Memory B cell (primary cell): ENCODE measurements around the gene MCF2L2.

Experiments used
- ATAC-seq: fragments of 150-1000 bp; cut with Tn5 transposase; 2 replicates; pipeline ENCODE4 v1.10.0; 2021; ENCODE audit warnings: low read depth, mild to moderate bottlenecking, moderate library complexity
- DNase-seq, 2 donors: peaks; one replicate each; pipeline ENCODE4 v3.0.0; 2022; ENCODE audit warnings: low spot score in 2 of 2
- H3K27ac Mint-ChIP-seq: one replicate; pipeline ENCODE4 v1.8.0; 2022; ENCODE audit warnings: mild to moderate bottlenecking, moderate library complexity, mixed read lengths
- H3K27me3 Mint-ChIP-seq: one replicate; pipeline ENCODE4 v1.8.0; 2022; ENCODE audit warnings: mixed read lengths
- H3K36me3 Mint-ChIP-seq: one replicate; pipeline ENCODE4 v1.8.0; 2022; ENCODE audit warnings: mild to moderate bottlenecking, mixed read lengths
- H3K4me1 Mint-ChIP-seq: one replicate; pipeline ENCODE4 v1.8.0; 2022; ENCODE audit warnings: mixed read lengths
- H3K4me3 Mint-ChIP-seq: one replicate; pipeline ENCODE4 v1.8.0; 2022; ENCODE audit warnings: mild to moderate bottlenecking, moderate library complexity, mixed read lengths
- H3K9me3 Mint-ChIP-seq: one replicate; pipeline ENCODE4 v1.8.0; 2022; ENCODE audit warnings: mixed read lengths

Gene MCF2L2

DNA sequence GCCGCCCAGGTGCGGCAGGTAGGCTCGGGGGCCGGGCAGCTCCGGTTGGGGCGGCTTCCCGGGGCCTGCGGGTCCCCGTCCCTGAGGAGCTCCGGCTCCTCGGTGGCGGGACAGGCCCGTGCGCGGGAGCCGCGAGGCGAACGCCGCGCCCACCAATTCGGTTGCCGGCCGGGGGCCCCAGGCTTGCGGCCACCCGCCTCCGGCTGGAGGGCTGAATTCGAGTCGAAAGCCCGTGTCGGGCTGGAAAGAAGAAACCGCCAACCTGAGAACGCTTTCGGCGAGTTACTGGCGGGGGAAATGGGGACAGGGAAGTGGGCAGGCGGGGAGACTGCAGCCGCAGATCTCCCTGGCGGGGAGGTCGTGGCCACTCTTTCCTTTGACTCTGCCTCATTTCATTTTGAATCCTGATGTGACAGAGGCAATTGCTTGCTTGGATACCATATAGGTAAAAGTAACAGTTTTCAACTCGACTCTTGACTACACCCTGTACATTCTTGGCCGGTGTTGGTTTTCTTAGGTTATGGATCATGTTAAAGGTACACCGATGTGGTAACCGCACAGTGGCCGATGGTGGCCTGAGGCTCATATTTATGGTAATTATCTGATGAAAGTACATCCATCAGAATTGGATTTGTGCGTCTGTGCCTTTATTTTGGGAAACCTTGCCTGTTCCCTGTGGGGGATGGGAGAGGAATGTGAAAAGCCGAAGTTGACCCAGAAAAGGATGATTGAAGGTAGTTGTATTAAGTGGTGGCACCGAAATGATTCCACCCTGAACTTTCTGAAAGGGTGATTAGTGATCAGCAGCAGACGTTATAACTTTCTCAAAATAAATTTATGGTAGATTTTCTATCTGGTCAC lies 173.7 kb downstream of the MCF2L2 start:
- peaks cover 6% of the 10 kb centered on the region for H3K4me1 Mint-ChIP-seq
- DNase-seq, result peak in 1 of 2 donors; percentile 38

GRCh38 chr3:183253528-183254486 lies 174.6 kb downstream of the MCF2L2 start:
- ATAC-seq, result peak; percentile 43
- peaks cover 3% of the 10 kb centered on the region for H3K36me3 Mint-ChIP-seq
- no peak overlapping the region for H3K27ac Mint-ChIP-seq
- H3K4me1 Mint-ChIP-seq, result peaks cover 5% of the 10 kb centered on the region
- DNase-seq, result peak; percentile 7 to 39
- no peaks in the 10 kb centered on the region for H3K9me3 Mint-ChIP-seq
- H3K27me3 Mint-ChIP-seq, result peaks cover 34% of the 10 kb centered on the region
- H3K4me3 Mint-ChIP-seq, result peak overlapping the region; percentile 74

More for the DNA sequence above, 173.7 kb downstream of the MCF2L2 start:
- Mint-ChIP-seq H3K27ac (no peak overlapping the region), H3K27me3 (peaks cover 29% of the 10 kb centered on the region), H3K4me3 (peak overlapping the region; percentile 52), H3K9me3 (no peaks in the 10 kb centered on the region), H3K36me3 (peaks cover 3% of the 10 kb centered on the region)
- peak; percentile 22 for ATAC-seq

DNA sequence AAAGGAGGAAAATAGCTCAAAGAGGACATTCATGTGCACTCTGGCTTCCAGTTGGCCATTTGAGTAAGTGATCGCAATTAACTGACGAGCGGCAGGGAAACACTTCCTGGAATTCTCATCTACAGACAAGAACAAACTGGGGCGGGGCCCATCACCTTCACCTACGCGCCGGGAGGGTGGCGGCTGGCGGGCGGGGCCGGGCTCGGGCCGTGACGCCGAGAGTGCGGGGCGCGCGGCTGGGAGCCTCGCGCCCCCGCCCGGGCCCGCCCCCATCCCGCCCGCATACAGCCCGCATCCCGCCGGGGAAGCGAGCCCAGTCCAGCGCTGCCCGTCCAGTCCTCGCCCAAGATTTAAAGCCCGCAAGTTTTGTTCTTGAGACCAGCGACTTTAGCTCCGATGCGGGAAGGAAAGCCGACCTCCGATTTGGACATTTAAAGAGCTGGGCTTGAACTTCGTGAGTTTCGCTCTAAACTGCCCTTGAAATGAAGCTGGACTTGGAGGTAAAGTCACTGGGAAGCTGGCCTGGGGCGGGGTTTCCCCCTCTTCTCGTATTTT lies 175.4 kb downstream of the MCF2L2 start, which contains the start of gene B3GNT5:
B3GNT5 (plus strand) TSS at position 281 of the 555 bp plus-strand sequence. CDS start 16,546 bp downstream, outside the sequence.
- peak; percentile 46 for ATAC-seq
- H3K27ac Mint-ChIP-seq, result no peak within 1 kb of the TSS
- H3K4me3 Mint-ChIP-seq, result peak within 1 kb of the TSS; percentile 74
- H3K4me1 Mint-ChIP-seq, result peaks cover 5% of the 10 kb centered on the region
- peaks cover 31% of the 10 kb centered on the region for H3K27me3 Mint-ChIP-seq
- H3K9me3 Mint-ChIP-seq, result no peaks in the 10 kb centered on the region
- no peaks in the 10 kb centered on the region for H3K36me3 Mint-ChIP-seq
- DNase-seq, result no peak

- Mint-ChIP-seq H3K4me3 (peak overlapping the region; percentile 46), H3K9me3 (no peaks in the 10 kb centered on the region), H3K36me3 (no peaks in the 10 kb centered on the region), H3K4me1 (peaks cover 5% of the 10 kb centered on the region), H3K27ac (no peak overlapping the region), H3K27me3 (peaks cover 28% of the 10 kb centered on the region)
- ATAC-seq (no peak), DNase-seq (no peak)
Measured at GRCh38 chr3:183252118-183252782, 176.2 kb downstream of the MCF2L2 start.

- Mint-ChIP-seq H3K36me3 (no peaks in the 10 kb centered on the region), H3K9me3 (no peaks in the 10 kb centered on the region), H3K27ac (no peak overlapping the region), H3K4me1 (peaks cover 5% of the 10 kb centered on the region), H3K27me3 (peaks cover 21% of the 10 kb centered on the region), H3K4me3 (no peak overlapping the region)
- DNase-seq, result no peak
- no peak for ATAC-seq
Measured at GRCh38 chr3:183249006-183249718, 179.3 kb downstream of the MCF2L2 start.

DNA sequence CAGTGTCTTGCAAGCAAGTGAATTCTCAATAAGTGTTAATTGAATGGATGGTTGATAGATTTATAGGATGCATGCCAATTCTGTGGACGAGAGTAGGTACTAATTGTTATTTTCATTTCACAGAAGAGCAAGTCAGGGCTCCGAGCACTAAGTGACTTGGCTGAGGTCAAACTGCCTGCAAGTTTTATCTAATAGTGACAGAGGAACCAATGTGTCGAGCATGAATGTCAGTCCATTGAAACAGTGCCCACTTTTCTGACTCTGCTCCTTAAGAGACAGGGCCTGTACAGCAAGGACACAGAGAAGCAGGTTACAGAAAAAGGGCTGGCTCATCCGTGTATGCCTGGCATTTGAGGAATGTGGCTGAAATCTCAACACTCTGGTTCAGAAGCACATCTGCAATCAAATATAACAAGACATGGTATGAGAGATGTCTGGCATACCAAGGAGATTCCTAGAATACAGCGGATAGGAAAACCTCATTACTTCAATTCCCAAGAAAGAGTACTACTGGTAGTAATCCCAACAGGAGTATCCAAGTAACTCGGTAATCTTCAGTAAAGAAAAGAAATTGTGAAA lies 181.3 kb downstream of the MCF2L2 start:
- Mint-ChIP-seq H3K4me3 (no peak overlapping the region), H3K36me3 (no peaks in the 10 kb centered on the region), H3K4me1 (peaks cover 2% of the 10 kb centered on the region), H3K9me3 (peaks cover 1% of the 10 kb centered on the region), H3K27me3 (peaks cover 19% of the 10 kb centered on the region), H3K27ac (no peak overlapping the region)
- no peak for ATAC-seq
- no peak for DNase-seq

DNA sequence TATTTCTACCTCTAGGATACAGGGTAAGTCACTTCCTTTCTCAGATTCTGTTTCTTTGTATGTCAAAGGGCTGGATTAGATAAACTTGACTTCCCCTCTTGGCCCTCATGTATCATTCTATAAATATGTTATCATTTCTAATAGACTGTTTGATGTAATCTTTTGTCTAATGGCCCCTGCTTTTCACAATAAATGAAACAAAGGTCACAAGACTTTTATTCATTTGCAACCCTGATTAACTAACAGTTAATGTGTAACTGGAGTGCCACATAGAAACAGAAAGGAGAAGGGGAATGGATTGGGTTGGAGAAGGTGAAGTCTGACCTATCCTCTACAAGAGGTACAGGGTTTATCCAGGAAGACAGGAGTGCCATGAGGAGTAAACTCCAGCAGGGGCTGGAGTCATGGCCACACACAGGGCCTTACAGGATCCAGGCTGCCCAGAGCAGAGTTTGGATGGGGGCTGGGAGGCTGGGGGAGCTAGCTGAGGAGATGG lies 183.4 kb downstream of the MCF2L2 start:
- Mint-ChIP-seq H3K4me3 (no peak overlapping the region), H3K9me3 (peaks cover 11% of the 10 kb centered on the region), H3K4me1 (peaks cover 2% of the 10 kb centered on the region), H3K36me3 (peaks cover 8% of the 10 kb centered on the region), H3K27me3 (peaks cover 20% of the 10 kb centered on the region), H3K27ac (no peak overlapping the region)
- ATAC-seq, result no peak
- no peak for DNase-seq

DNA sequence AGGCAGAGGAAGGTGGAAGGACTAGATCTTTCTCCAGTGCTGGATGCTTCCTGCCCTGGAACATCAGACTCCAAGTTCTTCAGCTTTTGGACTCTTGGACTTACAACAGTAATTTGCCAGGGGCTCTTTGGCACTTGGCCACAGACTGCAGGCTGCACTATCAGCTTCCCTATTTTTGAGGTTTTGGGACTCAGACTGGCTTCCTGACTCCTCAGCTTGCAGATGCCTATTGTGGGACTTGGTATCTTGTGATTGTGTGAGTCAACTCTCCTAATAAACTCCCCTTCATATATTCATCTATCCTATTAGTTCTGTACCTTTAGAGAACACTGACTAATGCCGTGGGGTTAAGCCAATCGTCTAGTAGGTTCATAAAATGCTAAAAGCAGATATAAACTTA lies 184.2 kb downstream of the MCF2L2 start:
- Mint-ChIP-seq H3K9me3 (peaks cover 11% of the 10 kb centered on the region), H3K27ac (no peak overlapping the region), H3K27me3 (peaks cover 22% of the 10 kb centered on the region), H3K36me3 (peaks cover 10% of the 10 kb centered on the region), H3K4me3 (no peak overlapping the region), H3K4me1 (peaks cover 2% of the 10 kb centered on the region)
- DNase-seq (no peak), ATAC-seq (no peak)

DNA sequence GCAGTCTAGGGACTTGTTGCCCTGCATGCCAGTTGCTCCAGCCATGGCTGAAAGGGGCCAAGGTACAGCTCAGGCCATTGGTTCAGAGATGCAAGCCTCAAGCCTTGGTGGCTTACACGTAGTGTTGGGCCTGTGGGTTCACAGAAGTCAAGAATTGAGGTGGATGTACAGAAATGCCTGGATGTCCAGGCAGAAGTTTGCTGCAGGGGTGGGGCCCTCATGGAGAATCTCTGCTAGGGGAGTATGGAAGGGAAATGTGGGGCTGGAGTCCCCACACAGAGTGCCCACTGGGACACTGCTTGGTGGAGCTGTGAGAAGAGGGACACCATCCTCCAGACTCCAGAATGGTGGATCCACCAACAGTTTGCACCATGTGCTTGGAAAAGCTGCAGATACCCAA lies 186.0 kb downstream of the MCF2L2 start:
- no peak for ATAC-seq
- Mint-ChIP-seq H3K27me3 (peaks cover 17% of the 10 kb centered on the region), H3K4me3 (no peak overlapping the region), H3K27ac (no peak overlapping the region), H3K9me3 (peaks cover 11% of the 10 kb centered on the region), H3K4me1 (no peaks in the 10 kb centered on the region), H3K36me3 (peaks cover 10% of the 10 kb centered on the region)
- no peak for DNase-seq

GRCh38 chr3:183239046-183239445 lies 189.4 kb downstream of the MCF2L2 start:
- DNase-seq (no peak), ATAC-seq (no peak)
- Mint-ChIP-seq H3K4me3 (no peak overlapping the region), H3K27ac (no peak overlapping the region), H3K9me3 (peaks cover 11% of the 10 kb centered on the region), H3K27me3 (peaks cover 11% of the 10 kb centered on the region), H3K36me3 (peaks cover 10% of the 10 kb centered on the region), H3K4me1 (no peaks in the 10 kb centered on the region)

- ATAC-seq (no peak), DNase-seq (no peak)
- Mint-ChIP-seq H3K4me1 (no peaks in the 10 kb centered on the region), H3K9me3 (no peaks in the 10 kb centered on the region), H3K27ac (no peak overlapping the region), H3K4me3 (no peak overlapping the region), H3K36me3 (no peaks in the 10 kb centered on the region), H3K27me3 (peaks cover 2% of the 10 kb centered on the region)
Measured at GRCh38 chr3:183233966-183234365, 194.5 kb downstream of the MCF2L2 start.

GRCh38 chr3:183230826-183231225 lies 197.6 kb downstream of the MCF2L2 start:
- H3K27ac Mint-ChIP-seq, result no peak overlapping the region
- ATAC-seq (no peak), DNase-seq (no peak)
- no peaks in the 10 kb centered on the region for H3K9me3 Mint-ChIP-seq
- no peak overlapping the region for H3K4me3 Mint-ChIP-seq
- H3K36me3 Mint-ChIP-seq, result no peaks in the 10 kb centered on the region
- no peaks in the 10 kb centered on the region for H3K4me1 Mint-ChIP-seq
- peaks cover 3% of the 10 kb centered on the region for H3K27me3 Mint-ChIP-seq
